GM23338 (cell line): ENCODE measurements around the gene SYNDIG1. TPM values are rescaled to one million over a fixed set of nuclear protein-coding genes. Genes with fewer than 3 reads are reported as not detected.

Experiments used
- ATAC-seq: fragments of 200-7000 bp; cut with Tn5 transposase; 3 replicates; pipeline ENCODE4 v1.9.1; 2020
- DNase-seq: peaks from one replicate; pipeline ENCODE4 v3.0.0-alpha.2; 2015; ENCODE audit warnings: low spot score
- H2AFZ ChIP-seq: fragments of 200-600 bp; sonication (generic); 2 replicates; pipeline ENCODE4 v1.8.0; 2016; ENCODE audit warnings: antibody characterized with exemption, mild to moderate bottlenecking, moderate library complexity
- H3F3A ChIP-seq: fragments of 200-600 bp; sonication (generic); replicated peaks from 2 replicates; pipeline ENCODE4 v1.8.0; 2017; ENCODE audit warnings: antibody characterized with exemption, mixed run types, low read depth
- H3K27ac ChIP-seq: fragments of 200-600 bp; sonication (generic); 2 replicates; pipeline ENCODE4 v1.6.1; 2016; ENCODE audit warnings: low read depth
- H3K27me3 ChIP-seq: fragments of 200-600 bp; sonication (generic); 2 replicates; pipeline ENCODE4 v1.8.0; 2016; ENCODE audit warnings: mild to moderate bottlenecking, mixed run types, moderate library complexity; ENCODE audit not compliant: insufficient read depth
- H3K36me3 ChIP-seq: fragments of 200-600 bp; sonication (generic); 2 replicates; pipeline ENCODE4 v1.8.0; 2016; ENCODE audit warnings: mild to moderate bottlenecking; ENCODE audit not compliant: insufficient read depth
- H3K4me1 ChIP-seq: fragments of 200-600 bp; sonication (generic); 2 replicates; pipeline ENCODE4 v1.8.0; 2016; ENCODE audit warnings: mild to moderate bottlenecking, moderate library complexity; ENCODE audit not compliant: insufficient read depth
- H3K4me2 ChIP-seq: fragments of 200-600 bp; sonication (generic); 2 replicates; pipeline ENCODE4 v1.7.1; 2017; ENCODE audit warnings: mixed run types
- H3K4me3 ChIP-seq: fragments of 200-600 bp; sonication (generic); 2 replicates; pipeline ENCODE4 v1.6.1; 2016; ENCODE audit warnings: mixed run types
- H3K79me2 ChIP-seq: fragments of 200-600 bp; sonication (generic); replicated peaks from 2 replicates; pipeline ENCODE4 v1.8.0; 2017; ENCODE audit warnings: mild to moderate bottlenecking; ENCODE audit not compliant: insufficient read depth
- H3K9me2 ChIP-seq: fragments of 200-600 bp; sonication (generic); 2 replicates; pipeline ENCODE4 v1.8.0; 2017; ENCODE audit not compliant: insufficient read depth
- H4K20me1 ChIP-seq: fragments of 200-600 bp; sonication (generic); replicated peaks from 2 replicates; pipeline ENCODE4 v1.8.0; 2017; ENCODE audit warnings: mild to moderate bottlenecking; ENCODE audit not compliant: insufficient read depth
- H3K27ac Mint-ChIP-seq: 2 replicates; pipeline ENCODE4 v1.8.0; 2020; ENCODE audit warnings: inconsistent platforms, mild to moderate bottlenecking, moderate library complexity, mixed read lengths
- H3K27me3 Mint-ChIP-seq: 3 replicates; pipeline ENCODE4 v1.8.0; 2022; ENCODE audit warnings: low read depth, mild to moderate bottlenecking, moderate library complexity, mixed read lengths, inconsistent platforms; ENCODE audit not compliant: insufficient read depth, poor library complexity
- H3K36me3 Mint-ChIP-seq: 3 replicates; pipeline ENCODE4 v1.8.0; 2021; ENCODE audit warnings: low read depth, mild to moderate bottlenecking, inconsistent platforms, moderate library complexity, mixed read lengths
- H3K4me1 Mint-ChIP-seq: 3 replicates; pipeline ENCODE4 v1.8.0; 2020; ENCODE audit warnings: mild to moderate bottlenecking, inconsistent platforms, mixed read lengths
- H3K4me3 Mint-ChIP-seq: 3 replicates; pipeline ENCODE4 v1.8.0; 2021; ENCODE audit warnings: moderate library complexity, mild to moderate bottlenecking, inconsistent platforms, mixed read lengths
- H3K9me3 Mint-ChIP-seq: 3 replicates; pipeline ENCODE4 v1.8.0; 2020; ENCODE audit warnings: moderate library complexity, mild to moderate bottlenecking, inconsistent platforms, mixed read lengths
- CREB1 ChIP-seq: fragments of 250-450 bp; sonication (Bioruptor Pico); IDR thresholded peaks from 2 replicates; pipeline ENCODE4 v1.5.0; 2020; ENCODE audit warnings: low read depth, mild to moderate bottlenecking, moderate library complexity
- EZH2 ChIP-seq: fragments of 200-600 bp; sonication (generic); IDR thresholded peaks from one replicate; pipeline ENCODE4 v1.8.0; 2017; ENCODE audit warnings: antibody characterized with exemption, mild to moderate bottlenecking, low read depth; ENCODE audit not compliant: unreplicated experiment
- EZH2phosphoT487 ChIP-seq: fragments of 200-600 bp; sonication (generic); IDR thresholded peaks from one replicate; pipeline ENCODE4 v1.8.1; 2018; ENCODE audit warnings: antibody characterized with exemption; ENCODE audit not compliant: unreplicated experiment
- JUNB ChIP-seq: IDR thresholded peaks from one replicate; pipeline ENCODE4 v1.6.1; 2016; ENCODE audit warnings: antibody characterized with exemption; ENCODE audit not compliant: unreplicated experiment
- NANOG ChIP-seq: IDR thresholded peaks from 2 replicates; pipeline ENCODE4 v1.6.1; 2016; ENCODE audit warnings: antibody characterized with exemption, borderline replicate concordance
- POLR2AphosphoS5 ChIP-seq: IDR thresholded peaks from 2 replicates; pipeline ENCODE4 v1.6.1; 2016; ENCODE audit warnings: antibody characterized with exemption, low read depth
- STAT1 ChIP-seq: IDR thresholded peaks from one replicate; pipeline ENCODE4 v1.6.1; 2016; ENCODE audit warnings: antibody characterized with exemption; ENCODE audit not compliant: unreplicated experiment
- ZNF114 ChIP-seq: fragments of 250-450 bp; sonication (Bioruptor Pico); IDR thresholded peaks from 2 replicates; pipeline ENCODE4 v1.5.0; 2020; ENCODE audit warnings: mild to moderate bottlenecking, moderate library complexity
- ZNF331 ChIP-seq: fragments of 250-450 bp; sonication (Bioruptor Pico); IDR thresholded peaks from 2 replicates; pipeline ENCODE4 v1.5.0; 2020; ENCODE audit warnings: low read depth, mild to moderate bottlenecking, moderate library complexity
- polyA plus RNA-seq: library from polyadenylated mRNA; unstranded; fragments of >200 nt; fragmentation: Nextera tagmentation; extraction: Ambion mirVana; gene quantifications from 2 replicates; pipeline ENCODE4 v1.2.1, GENCODE V29; 2016
- total RNA-seq: library from RNA; depleted of rRNA; stranded (reverse); fragments of >200 nt; shearing (Covaris generic); gene quantifications from 2 replicates; pipeline ENCODE4 v1.2.3, GENCODE V29; 2014
- TF ChIP-seq, protein P1 (sequence below): IDR thresholded peaks from one replicate; pipeline ENCODE4 v1.6.1; 2018; ENCODE audit warnings: antibody characterized with exemption; ENCODE audit not compliant: unreplicated experiment
- TF ChIP-seq, protein P2 (sequence below), 2 experiments: fragments of 200-600 bp in 1 of 2; sonication (generic) in 1 of 2; conservative IDR thresholded peaks; 2 replicates each; pipeline versions ENCODE4 v1.5.1 to v1.6.1; 2016 to 2017; ENCODE audit warnings: antibody characterized with exemption in 2 of 2, low read depth in 2 of 2, mild to moderate bottlenecking in 2 of 2, moderate library complexity in 1 of 2
- TF ChIP-seq, protein P3 (sequence below): fragments of 250-450 bp; sonication (Bioruptor Pico); IDR thresholded peaks from 2 replicates; pipeline ENCODE4 v1.5.0; 2020; ENCODE audit warnings: mild to moderate bottlenecking, moderate library complexity
- TF ChIP-seq, protein P4 (sequence below): IDR thresholded peaks from 2 replicates; pipeline ENCODE4 v1.6.1; 2016; ENCODE audit warnings: antibody characterized with exemption

SYNDIG1 gene
- total and polyA plus RNA-seq, 2 experiments from 2014 or later, result 2.8 to 4.8 TPM

DNA sequence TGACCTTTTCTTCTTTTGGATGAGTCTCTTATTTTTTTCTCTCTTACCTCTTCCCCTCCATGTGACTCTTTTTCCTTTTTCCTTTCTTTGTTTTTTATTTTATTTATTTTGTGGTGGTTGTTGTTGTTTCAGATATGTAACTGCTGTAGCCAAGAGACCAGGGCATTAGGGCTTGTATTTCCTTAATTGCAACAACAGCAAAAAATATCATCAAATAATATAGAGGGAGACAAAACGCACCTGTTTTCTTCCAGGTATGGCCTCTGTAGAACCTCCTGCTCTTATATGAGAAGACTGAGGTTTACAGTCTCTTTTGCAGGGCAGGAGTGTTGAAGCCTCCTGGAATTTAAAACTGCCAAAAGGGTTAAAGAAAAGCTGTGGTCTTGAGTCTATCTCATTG, 149.3 kb downstream of the SYNDIG1 start:
- ATAC-seq (no peak), DNase-seq (no peak)
- Mint-ChIP-seq H3K9me3 (peaks cover 9% of the 10 kb centered on the region; the same call in 2 of the 3 replicates), H3K27ac (no peak overlapping the region), H3K4me1 (peaks cover 7% of the 10 kb centered on the region), H3K36me3 (peaks cover 3% of the 10 kb centered on the region; the same call in 1 of the 3 replicates), H3K27me3 (no peaks in the 10 kb centered on the region), H3K4me3 (no peak overlapping the region)
- H3K9me2 ChIP-seq, result no peaks in the 10 kb centered on the region
- H3K79me2 ChIP-seq, result no peaks in the 10 kb centered on the region
- no peak overlapping the region for H2AFZ ChIP-seq
- H3K27me3 ChIP-seq, result no peaks in the 10 kb centered on the region
- H4K20me1 ChIP-seq, result no peaks in the 10 kb centered on the region
- no peak overlapping the region for H3K4me3 ChIP-seq
- H3K4me2 ChIP-seq, result no peak overlapping the region
- H3K36me3 ChIP-seq, result no peaks in the 10 kb centered on the region
- no peak overlapping the region for H3K27ac ChIP-seq
- TF ChIP-seq CREB1, result no peak
- TF ChIP-seq, protein P1, sequence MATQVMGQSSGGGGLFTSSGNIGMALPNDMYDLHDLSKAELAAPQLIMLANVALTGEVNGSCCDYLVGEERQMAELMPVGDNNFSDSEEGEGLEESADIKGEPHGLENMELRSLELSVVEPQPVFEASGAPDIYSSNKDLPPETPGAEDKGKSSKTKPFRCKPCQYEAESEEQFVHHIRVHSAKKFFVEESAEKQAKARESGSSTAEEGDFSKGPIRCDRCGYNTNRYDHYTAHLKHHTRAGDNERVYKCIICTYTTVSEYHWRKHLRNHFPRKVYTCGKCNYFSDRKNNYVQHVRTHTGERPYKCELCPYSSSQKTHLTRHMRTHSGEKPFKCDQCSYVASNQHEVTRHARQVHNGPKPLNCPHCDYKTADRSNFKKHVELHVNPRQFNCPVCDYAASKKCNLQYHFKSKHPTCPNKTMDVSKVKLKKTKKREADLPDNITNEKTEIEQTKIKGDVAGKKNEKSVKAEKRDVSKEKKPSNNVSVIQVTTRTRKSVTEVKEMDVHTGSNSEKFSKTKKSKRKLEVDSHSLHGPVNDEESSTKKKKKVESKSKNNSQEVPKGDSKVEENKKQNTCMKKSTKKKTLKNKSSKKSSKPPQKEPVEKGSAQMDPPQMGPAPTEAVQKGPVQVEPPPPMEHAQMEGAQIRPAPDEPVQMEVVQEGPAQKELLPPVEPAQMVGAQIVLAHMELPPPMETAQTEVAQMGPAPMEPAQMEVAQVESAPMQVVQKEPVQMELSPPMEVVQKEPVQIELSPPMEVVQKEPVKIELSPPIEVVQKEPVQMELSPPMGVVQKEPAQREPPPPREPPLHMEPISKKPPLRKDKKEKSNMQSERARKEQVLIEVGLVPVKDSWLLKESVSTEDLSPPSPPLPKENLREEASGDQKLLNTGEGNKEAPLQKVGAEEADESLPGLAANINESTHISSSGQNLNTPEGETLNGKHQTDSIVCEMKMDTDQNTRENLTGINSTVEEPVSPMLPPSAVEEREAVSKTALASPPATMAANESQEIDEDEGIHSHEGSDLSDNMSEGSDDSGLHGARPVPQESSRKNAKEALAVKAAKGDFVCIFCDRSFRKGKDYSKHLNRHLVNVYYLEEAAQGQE, result no peak
- TF ChIP-seq EZH2, result no peak
- no peak for TF ChIP-seq ZNF114 (CRISPR knock-in tag)
- TF ChIP-seq JUNB, result no peak
- TF ChIP-seq, protein P2, sequence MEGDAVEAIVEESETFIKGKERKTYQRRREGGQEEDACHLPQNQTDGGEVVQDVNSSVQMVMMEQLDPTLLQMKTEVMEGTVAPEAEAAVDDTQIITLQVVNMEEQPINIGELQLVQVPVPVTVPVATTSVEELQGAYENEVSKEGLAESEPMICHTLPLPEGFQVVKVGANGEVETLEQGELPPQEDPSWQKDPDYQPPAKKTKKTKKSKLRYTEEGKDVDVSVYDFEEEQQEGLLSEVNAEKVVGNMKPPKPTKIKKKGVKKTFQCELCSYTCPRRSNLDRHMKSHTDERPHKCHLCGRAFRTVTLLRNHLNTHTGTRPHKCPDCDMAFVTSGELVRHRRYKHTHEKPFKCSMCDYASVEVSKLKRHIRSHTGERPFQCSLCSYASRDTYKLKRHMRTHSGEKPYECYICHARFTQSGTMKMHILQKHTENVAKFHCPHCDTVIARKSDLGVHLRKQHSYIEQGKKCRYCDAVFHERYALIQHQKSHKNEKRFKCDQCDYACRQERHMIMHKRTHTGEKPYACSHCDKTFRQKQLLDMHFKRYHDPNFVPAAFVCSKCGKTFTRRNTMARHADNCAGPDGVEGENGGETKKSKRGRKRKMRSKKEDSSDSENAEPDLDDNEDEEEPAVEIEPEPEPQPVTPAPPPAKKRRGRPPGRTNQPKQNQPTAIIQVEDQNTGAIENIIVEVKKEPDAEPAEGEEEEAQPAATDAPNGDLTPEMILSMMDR (conservative IDR thresholded peaks at IDR 0.05; ENCODE audit: low read depth in 2 of 2), result no peak
- no peak for TF ChIP-seq EZH2phosphoT487
- TF ChIP-seq, protein P3, sequence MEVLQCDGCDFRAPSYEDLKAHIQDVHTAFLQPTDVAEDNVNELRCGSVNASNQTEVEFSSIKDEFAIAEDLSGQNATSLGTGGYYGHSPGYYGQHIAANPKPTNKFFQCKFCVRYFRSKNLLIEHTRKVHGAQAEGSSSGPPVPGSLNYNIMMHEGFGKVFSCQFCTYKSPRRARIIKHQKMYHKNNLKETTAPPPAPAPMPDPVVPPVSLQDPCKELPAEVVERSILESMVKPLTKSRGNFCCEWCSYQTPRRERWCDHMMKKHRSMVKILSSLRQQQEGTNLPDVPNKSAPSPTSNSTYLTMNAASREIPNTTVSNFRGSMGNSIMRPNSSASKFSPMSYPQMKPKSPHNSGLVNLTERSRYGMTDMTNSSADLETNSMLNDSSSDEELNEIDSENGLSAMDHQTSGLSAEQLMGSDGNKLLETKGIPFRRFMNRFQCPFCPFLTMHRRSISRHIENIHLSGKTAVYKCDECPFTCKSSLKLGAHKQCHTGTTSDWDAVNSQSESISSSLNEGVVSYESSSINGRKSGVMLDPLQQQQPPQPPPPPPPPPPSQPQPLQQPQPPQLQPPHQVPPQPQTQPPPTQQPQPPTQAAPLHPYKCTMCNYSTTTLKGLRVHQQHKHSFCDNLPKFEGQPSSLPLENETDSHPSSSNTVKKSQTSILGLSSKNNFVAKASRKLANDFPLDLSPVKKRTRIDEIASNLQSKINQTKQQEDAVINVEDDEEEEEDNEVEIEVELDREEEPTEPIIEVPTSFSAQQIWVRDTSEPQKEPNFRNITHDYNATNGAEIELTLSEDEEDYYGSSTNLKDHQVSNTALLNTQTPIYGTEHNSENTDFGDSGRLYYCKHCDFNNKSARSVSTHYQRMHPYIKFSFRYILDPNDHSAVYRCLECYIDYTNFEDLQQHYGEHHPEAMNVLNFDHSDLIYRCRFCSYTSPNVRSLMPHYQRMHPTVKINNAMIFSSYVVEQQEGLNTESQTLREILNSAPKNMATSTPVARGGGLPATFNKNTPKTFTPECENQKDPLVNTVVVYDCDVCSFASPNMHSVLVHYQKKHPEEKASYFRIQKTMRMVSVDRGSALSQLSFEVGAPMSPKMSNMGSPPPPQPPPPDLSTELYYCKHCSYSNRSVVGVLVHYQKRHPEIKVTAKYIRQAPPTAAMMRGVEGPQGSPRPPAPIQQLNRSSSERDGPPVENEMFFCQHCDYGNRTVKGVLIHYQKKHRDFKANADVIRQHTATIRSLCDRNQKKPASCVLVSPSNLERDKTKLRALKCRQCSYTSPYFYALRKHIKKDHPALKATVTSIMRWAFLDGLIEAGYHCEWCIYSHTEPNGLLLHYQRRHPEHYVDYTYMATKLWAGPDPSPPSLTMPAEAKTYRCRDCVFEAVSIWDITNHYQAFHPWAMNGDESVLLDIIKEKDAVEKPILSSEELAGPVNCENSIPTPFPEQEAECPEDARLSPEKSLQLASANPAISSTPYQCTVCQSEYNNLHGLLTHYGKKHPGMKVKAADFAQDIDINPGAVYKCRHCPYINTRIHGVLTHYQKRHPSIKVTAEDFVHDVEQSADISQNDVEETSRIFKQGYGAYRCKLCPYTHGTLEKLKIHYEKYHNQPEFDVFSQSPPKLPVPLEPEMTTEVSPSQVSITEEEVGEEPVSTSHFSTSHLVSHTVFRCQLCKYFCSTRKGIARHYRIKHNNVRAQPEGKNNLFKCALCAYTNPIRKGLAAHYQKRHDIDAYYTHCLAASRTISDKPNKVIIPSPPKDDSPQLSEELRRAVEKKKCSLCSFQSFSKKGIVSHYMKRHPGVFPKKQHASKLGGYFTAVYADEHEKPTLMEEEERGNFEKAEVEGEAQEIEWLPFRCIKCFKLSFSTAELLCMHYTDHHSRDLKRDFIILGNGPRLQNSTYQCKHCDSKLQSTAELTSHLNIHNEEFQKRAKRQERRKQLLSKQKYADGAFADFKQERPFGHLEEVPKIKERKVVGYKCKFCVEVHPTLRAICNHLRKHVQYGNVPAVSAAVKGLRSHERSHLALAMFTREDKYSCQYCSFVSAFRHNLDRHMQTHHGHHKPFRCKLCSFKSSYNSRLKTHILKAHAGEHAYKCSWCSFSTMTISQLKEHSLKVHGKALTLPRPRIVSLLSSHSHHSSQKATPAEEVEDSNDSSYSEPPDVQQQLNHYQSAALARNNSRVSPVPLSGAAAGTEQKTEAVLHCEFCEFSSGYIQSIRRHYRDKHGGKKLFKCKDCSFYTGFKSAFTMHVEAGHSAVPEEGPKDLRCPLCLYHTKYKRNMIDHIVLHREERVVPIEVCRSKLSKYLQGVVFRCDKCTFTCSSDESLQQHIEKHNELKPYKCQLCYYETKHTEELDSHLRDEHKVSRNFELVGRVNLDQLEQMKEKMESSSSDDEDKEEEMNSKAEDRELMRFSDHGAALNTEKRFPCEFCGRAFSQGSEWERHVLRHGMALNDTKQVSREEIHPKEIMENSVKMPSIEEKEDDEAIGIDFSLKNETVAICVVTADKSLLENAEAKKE (CRISPR knock-in tag), result no peak
- TF ChIP-seq ZNF331 (CRISPR knock-in tag), result no peak
- TF ChIP-seq NANOG, result no peak
- TF ChIP-seq, protein P4, sequence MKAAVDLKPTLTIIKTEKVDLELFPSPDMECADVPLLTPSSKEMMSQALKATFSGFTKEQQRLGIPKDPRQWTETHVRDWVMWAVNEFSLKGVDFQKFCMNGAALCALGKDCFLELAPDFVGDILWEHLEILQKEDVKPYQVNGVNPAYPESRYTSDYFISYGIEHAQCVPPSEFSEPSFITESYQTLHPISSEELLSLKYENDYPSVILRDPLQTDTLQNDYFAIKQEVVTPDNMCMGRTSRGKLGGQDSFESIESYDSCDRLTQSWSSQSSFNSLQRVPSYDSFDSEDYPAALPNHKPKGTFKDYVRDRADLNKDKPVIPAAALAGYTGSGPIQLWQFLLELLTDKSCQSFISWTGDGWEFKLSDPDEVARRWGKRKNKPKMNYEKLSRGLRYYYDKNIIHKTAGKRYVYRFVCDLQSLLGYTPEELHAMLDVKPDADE, result no peak
- TF ChIP-seq STAT1, result no peak
- no peak for TF ChIP-seq POLR2AphosphoS5
- H3K4me1 ChIP-seq, result no peaks in the 10 kb centered on the region
- no peaks in the 10 kb centered on the region for H3F3A ChIP-seq
